GM12873 (cell line): ENCODE measurements around the gene OLFML2B.

Source experiments
- CTCF ChIP-seq: IDR thresholded peaks from 2 replicates; pipeline ENCODE4 v1.5.1; 2012; ENCODE audit warnings: low read depth, mild to moderate bottlenecking, moderate library complexity, low read length, control low read depth; ENCODE audit not compliant: insufficient read depth; ENCODE audit errors: missing control alignments

OLFML2B gene

GRCh38 chr1:161943737-161944136 is 79.9 kb downstream of the OLFML2B start:
- TF ChIP-seq CTCF = no peak

GRCh38 chr1:161941726-161942436 is 81.8 kb downstream of the OLFML2B start:
- no peak for TF ChIP-seq CTCF

- no peak for TF ChIP-seq CTCF
Observed at GRCh38 chr1:161940866-161941591, 82.6 kb downstream of the OLFML2B start.

GRCh38 chr1:161936786-161937185 is 86.9 kb downstream of the OLFML2B start:
- no peak for TF ChIP-seq CTCF

GRCh38 chr1:161935264-161935663 is 88.4 kb downstream of the OLFML2B start:
- no peak for TF ChIP-seq CTCF

- no peak for TF ChIP-seq CTCF
Observed at GRCh38 chr1:161933592-161934588, 89.8 kb downstream of the OLFML2B start.
